HepG2 (cell line): ENCODE measurements around the gene WDR86. TPM values are rescaled to one million over a fixed set of nuclear protein-coding genes. Genes with fewer than 3 reads are reported as not detected.

Experiments
- ATAC-seq: fragments of 200-7000 bp; cut with Tn5 transposase; 3 replicates; pipeline ENCODE4 v1.9.1; 2020; ENCODE audit warnings: mild to moderate bottlenecking, moderate library complexity
- BruUV-seq: library from RNA; stranded (reverse); fragments of 400-500 nt; replicated peaks from 2 replicates; lab custom pipeline; 2021; lab: Mats Ljungman, UMichigan
- CTCF ChIA-PET: fragments of 300-600 bp; formaldehyde crosslinking; extraction: SDS; loops from one replicate; lab custom pipeline; 2021; ENCODE audit warnings: low total read pairs, inconsistent platforms, low intra/inter-chr PET ratio; lab: Yijun Ruan, JAX
- POLR2A ChIA-PET: fragments of 350-600 bp; sonication (Branson Sonifier 250); formaldehyde crosslinking; loops from one replicate; lab custom pipeline; 2020; ENCODE audit warnings: antibody characterized with exemption, inconsistent platforms; lab: Yijun Ruan, JAX
- DNase-seq: peaks from one replicate; pipeline ENCODE4 v3.0.0-alpha.2; 2015; ENCODE audit warnings: low spot score
- FAIRE-seq: peaks from 3 replicates; lab custom pipeline; 2011; peaks lifted over from hg19 to GRCh38; lab: Jason Lieb, UNC
- H2AFZ ChIP-seq: one replicate; pipeline ENCODE4 v1.6.1; 2011; ENCODE audit warnings: low read length, inconsistent platforms
- H3K27ac ChIP-seq: fragments of 300-600 bp; 3 replicates; pipeline ENCODE4 v1.8.0; 2011; ENCODE audit warnings: mixed run types, mild to moderate bottlenecking, mixed read lengths, low read length, inconsistent platforms; ENCODE audit not compliant: insufficient read depth; ENCODE audit errors: extremely low read length
- H3K27me3 ChIP-seq, 2 experiments: fragments of 200-600 bp in 1 of 2; 2 replicates in 1 of 2; 3 replicates in 1 of 2; pipeline versions ENCODE4 v1.6.0 to v1.8.0; 2011; ENCODE audit warnings: low read length in 2 of 2, mild to moderate bottlenecking in 2 of 2, moderate library complexity in 2 of 2, inconsistent platforms in 1 of 2; ENCODE audit not compliant: insufficient read depth in 2 of 2, control insufficient read depth in 1 of 2
- H3K36me3 ChIP-seq, 2 experiments: fragments of 200-600 bp in 1 of 2; replicated peaks in 1 of 2; 2 replicates in 1 of 2; 3 replicates in 1 of 2; pipeline versions ENCODE4 v1.5.1 to v1.8.0; 2011; ENCODE audit warnings: low read length in 2 of 2, inconsistent platforms in 1 of 2; ENCODE audit not compliant: insufficient read depth in 2 of 2, control insufficient read depth in 1 of 2
- H3K4me1 ChIP-seq: 2 replicates; pipeline ENCODE4 v1.5.1; 2012; ENCODE audit warnings: low read length, inconsistent platforms; ENCODE audit not compliant: insufficient read depth
- H3K4me2 ChIP-seq: 2 replicates; pipeline ENCODE4 v1.6.0; 2011; ENCODE audit warnings: low read depth, low read length, inconsistent platforms
- H3K4me3 ChIP-seq, 3 experiments: fragments of 200-600 bp in 1 of 3; sonication (generic), shearing (Covaris generic) in 1 of 3; replicated peaks in 1 of 3; 2 replicates each; pipeline ENCODE4 v1.5.1; 2011 to 2016; ENCODE audit warnings: low read length in 3 of 3, inconsistent platforms in 2 of 3, low read depth in 2 of 3, mild to moderate bottlenecking in 2 of 3, control low read depth in 1 of 3, mixed read lengths in 1 of 3; ENCODE audit not compliant: insufficient read depth in 1 of 3
- H3K79me2 ChIP-seq: one replicate; pipeline ENCODE4 v1.6.1; 2011; ENCODE audit warnings: low read length, inconsistent platforms; ENCODE audit not compliant: insufficient read depth
- H3K9ac ChIP-seq: 2 replicates; pipeline ENCODE4 v1.6.0; 2011; ENCODE audit warnings: mild to moderate bottlenecking, low read depth, low read length, inconsistent platforms; ENCODE audit not compliant: insufficient read depth
- H3K9me3 ChIP-seq: 2 replicates; pipeline ENCODE4 v1.5.1; 2012; ENCODE audit warnings: mild to moderate bottlenecking, low read length
- H4K20me1 ChIP-seq: 2 replicates; pipeline ENCODE4 v1.6.0; 2011; ENCODE audit warnings: inconsistent platforms, mild to moderate bottlenecking, low read length, moderate library complexity; ENCODE audit not compliant: insufficient read depth
- IRF2 ChIP-seq: IDR thresholded peaks from 2 replicates; pipeline ENCODE4 v1.6.1; 2018; ENCODE audit warnings: missing genetic modification reagents, missing compliant biosample characterization
- NONO ChIP-seq, 2 experiments: fragments of 450-650 bp in 1 of 2; sonication (generic) in 1 of 2; formaldehyde crosslinking in 1 of 2; IDR thresholded peaks in 1 of 2; conservative IDR thresholded peaks in 1 of 2; 2 replicates each; pipeline versions ENCODE4 v1.6.1 to v1.8.0; 2017 to 2022; ENCODE audit warnings: mild to moderate bottlenecking in 1 of 2, missing genetic modification reagents in 1 of 2, moderate library complexity in 1 of 2
- ZNF253 ChIP-seq: sonication (generic); formaldehyde crosslinking; IDR thresholded peaks from 2 replicates; pipeline ENCODE4 v1.8.0; 2022; ENCODE audit warnings: mild to moderate bottlenecking, missing genetic modification reagents, borderline replicate concordance
- ZNF274 ChIP-seq: sonication (generic); formaldehyde crosslinking; IDR thresholded peaks from 2 replicates; pipeline ENCODE4 v1.5.1; 2020; ENCODE audit warnings: mild to moderate bottlenecking, missing genetic modification reagents
- ZNF547 ChIP-seq: sonication (generic); formaldehyde crosslinking; IDR thresholded peaks from 2 replicates; pipeline ENCODE4 v1.5.1; 2020; ENCODE audit warnings: mild to moderate bottlenecking, missing genetic modification reagents
- ZNF747 ChIP-seq: sonication (generic); formaldehyde crosslinking; IDR thresholded peaks from 2 replicates; pipeline ENCODE4 v1.8.1; 2023; ENCODE audit warnings: missing genetic modification reagents, mild to moderate bottlenecking, borderline replicate concordance
- WGBS: methylation state at CpG from one replicate; pipeline ENCODE4 v1.1.6; 2017; ENCODE audit warnings: low lambda C conversion rate; 5-methylcytosine and 5-hydroxymethylcytosine counted together
- in situ Hi-C: cut with HindIII; loops from 2 replicates; pipeline ENCODE4 v1.10.0; 2017; ENCODE audit warnings: low pct_unique_long_range_greater_than_20kb; ENCODE audit not compliant: extremely low pct_ligation_motif_present
- intact Hi-C: fragments of 100-400 bp; cut with micrococcal nuclease; formaldehyde crosslinking; loops from one replicate; pipeline ENCODE4 v1.10.0; 2022; ENCODE audit not compliant: unreplicated experiment
- polyA plus RNA-seq, 8 experiments: library from polyadenylated mRNA; depleted of rRNA in 3 of 8; stranded (reverse) in 7 of 8; unstranded in 1 of 8; fragments of >200 nt; fragmentation: Illumina TruSeq in 4 of 8; extraction: Trizol in 4 of 8; gene quantifications; 2 replicates each; pipeline versions ENCODE4 v1.2.1 to v1.2.3, GENCODE V29; 2011 to 2016; ENCODE audit warnings: low read depth in 4 of 8, missing spikeins in 1 of 8, mixed read lengths in 1 of 8; ENCODE audit not compliant: insufficient read depth in 1 of 8
- total RNA-seq, 5 experiments: library from RNA; depleted of rRNA; stranded (reverse); fragments of >200 nt; fragmentation: Illumina TruSeq; extraction: Trizol; gene quantifications; 2 replicates each; pipeline ENCODE4 v1.2.3, GENCODE V29; 2016; ENCODE audit warnings: low read depth in 1 of 5
- TF ChIP-seq, protein P1 (sequence below): sonication (generic); formaldehyde crosslinking; IDR thresholded peaks from 2 replicates; pipeline ENCODE4 v1.4.0; 2020; ENCODE audit warnings: missing genetic modification reagents

Gene WDR86
- total and polyA plus RNA-seq, 2 of the 13 experiments (the other 11 are each of a cell fraction or from before 2014, with no cell fraction given) = 0.11 to 2.9 TPM

DNA sequence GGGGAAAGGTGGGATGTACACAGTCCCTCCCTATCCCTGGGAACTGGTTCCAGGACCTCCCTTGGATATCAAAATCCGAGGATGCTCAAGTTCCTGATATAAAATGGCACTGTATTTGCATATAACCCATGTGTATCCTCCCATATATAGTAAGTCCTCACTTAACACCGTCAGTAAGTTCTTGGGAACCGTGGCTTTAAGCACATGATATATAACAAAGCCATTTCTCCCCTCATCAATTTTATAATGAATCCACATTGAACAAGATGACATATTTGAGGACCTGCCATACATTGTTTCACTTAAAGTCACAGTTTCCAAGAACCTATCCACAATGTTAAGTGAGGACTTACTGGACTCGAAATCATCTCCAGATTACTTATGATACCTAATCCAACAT lies 24.7 kb upstream of the WDR86 start (continued):
- no peak for TF ChIP-seq NONO (IDR thresholded peaks at IDR 0.05)
- TF ChIP-seq NONO (CRISPR knock-in tag; conservative IDR thresholded peaks at IDR 0.05) = no peak

DNA sequence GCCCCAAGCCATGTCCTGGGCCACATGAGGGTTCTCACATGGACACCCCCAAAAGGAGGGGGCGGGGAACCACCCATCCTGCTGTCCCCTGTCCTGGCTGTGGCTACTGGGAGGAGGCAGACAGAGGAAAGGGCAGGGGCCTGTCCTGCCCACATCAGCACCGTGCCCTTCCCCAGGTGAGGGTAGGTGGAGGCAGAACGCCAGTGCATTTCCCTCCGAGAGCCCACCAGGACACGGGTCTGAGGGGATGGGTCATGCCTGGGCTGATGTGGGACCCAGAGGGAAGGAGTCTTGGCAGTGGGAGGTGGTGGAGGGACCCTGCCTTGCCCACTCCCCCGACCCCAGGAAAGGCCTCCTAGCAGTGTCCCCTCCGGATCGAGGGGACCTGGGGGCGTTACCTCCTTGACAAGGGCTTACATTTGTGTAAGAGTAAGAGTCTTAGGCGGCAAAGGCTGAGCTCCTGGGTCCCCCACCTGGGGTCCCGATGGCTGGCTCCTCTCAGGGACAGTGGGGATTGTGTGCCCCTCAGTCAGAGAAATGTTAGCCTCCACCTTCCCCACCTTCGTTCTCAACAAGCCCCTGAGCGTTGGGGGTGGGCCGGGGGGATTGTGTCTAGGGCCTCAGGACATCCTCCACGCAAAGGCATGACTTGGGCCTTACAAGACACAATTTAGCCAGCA lies 24.0 kb upstream of the WDR86 start:
- POLR2A ChIA-PET = no interaction called here
- Histone ChIP-seq H3K4me1 (no peaks in the 10 kb centered on the region), H3K4me2 (no peak overlapping the region), H3K27me3 (peaks cover 14 to 73% of the 10 kb centered on the region in 2 experiments), H3K27ac (no peak overlapping the region), H3K4me3 (no peak overlapping the region), H3K79me2 (no peaks in the 10 kb centered on the region)
- no peak for FAIRE-seq
- CTCF ChIA-PET = no interaction called here
- ATAC-seq = no peak
- in situ Hi-C loops (no loop called here), intact Hi-C loops (no loop called here)
- WGBS = 0% methylated on average over 3 of the region's 15 CpGs
- DNase-seq = no peak
- TF ChIP-seq ZNF253 (CRISPR knock-in tag) = no peak
- TF ChIP-seq ZNF747 (CRISPR knock-in tag) = no peak
- TF ChIP-seq IRF2 = no peak
- TF ChIP-seq, protein P1, sequence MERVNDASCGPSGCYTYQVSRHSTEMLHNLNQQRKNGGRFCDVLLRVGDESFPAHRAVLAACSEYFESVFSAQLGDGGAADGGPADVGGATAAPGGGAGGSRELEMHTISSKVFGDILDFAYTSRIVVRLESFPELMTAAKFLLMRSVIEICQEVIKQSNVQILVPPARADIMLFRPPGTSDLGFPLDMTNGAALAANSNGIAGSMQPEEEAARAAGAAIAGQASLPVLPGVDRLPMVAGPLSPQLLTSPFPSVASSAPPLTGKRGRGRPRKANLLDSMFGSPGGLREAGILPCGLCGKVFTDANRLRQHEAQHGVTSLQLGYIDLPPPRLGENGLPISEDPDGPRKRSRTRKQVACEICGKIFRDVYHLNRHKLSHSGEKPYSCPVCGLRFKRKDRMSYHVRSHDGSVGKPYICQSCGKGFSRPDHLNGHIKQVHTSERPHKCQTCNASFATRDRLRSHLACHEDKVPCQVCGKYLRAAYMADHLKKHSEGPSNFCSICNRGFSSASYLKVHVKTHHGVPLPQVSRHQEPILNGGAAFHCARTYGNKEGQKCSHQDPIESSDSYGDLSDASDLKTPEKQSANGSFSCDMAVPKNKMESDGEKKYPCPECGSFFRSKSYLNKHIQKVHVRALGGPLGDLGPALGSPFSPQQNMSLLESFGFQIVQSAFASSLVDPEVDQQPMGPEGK (CRISPR knock-in tag) = no peak
- no peak for TF ChIP-seq ZNF547
- no peak for TF ChIP-seq ZNF274 (CRISPR knock-in tag)
- TF ChIP-seq, all 625 proteins: peak for 0
- Histone ChIP-seq H3K9me3 (no peaks in the 10 kb centered on the region), H3K36me3 (no peaks in the 10 kb centered on the region), H3K9ac (no peak overlapping the region), H2AFZ (no peak overlapping the region), H4K20me1 (no peaks in the 10 kb centered on the region)
- BruUV-seq = no TSS peak
